Measurements from ENCODE around the gene TMEM43.
A peak's percentile ranks its signal among the peaks of the same experiment; 100 is the strongest.

Gene TMEM43

GRCh38 chr3:14124223-14124614 lies 633 bp upstream of the TMEM43 start (continued):
- TF ChIP-seq ZBTB26 (tag by site-specific recombination; optimal IDR thresholded peaks at IDR 0.05) (peak; percentile 63), ZNF18 (tag by site-specific recombination; IDR thresholded peaks at IDR 0.05) (no peak), ZBTB10 (tag by site-specific recombination; IDR thresholded peaks at IDR 0.05) (0 out of 2 replicates have a peak, but pooled peaks have one; percentile 34), ZNF785 (tag by site-specific recombination; IDR thresholded peaks at IDR 0.05) (no peak), ZNF174 (tag by site-specific recombination; IDR thresholded peaks at IDR 0.05) (0 out of 2 replicates have a peak, but pooled peaks have one; percentile 78)

GRCh38 chr3:14125193-14126016 lies 553 bp downstream of the TMEM43 start:
- Histone ChIP-seq H3K27ac (ENCODE audit: extremely low read depth, low read depth, low read length) (peak overlapping the region; percentile 68), H3K9me3 (ENCODE audit: control insufficient read depth, insufficient read depth, low read depth, low read length) (no peaks in the 10 kb centered on the region), H3K36me3 (ENCODE audit: control insufficient read depth in 2 of 2, insufficient read depth in 1 of 2, low read length in 2 of 2) (peaks cover 18 to 62% of the 10 kb centered on the region in 2 experiments), H3K4me3 (ENCODE audit: low read depth, low read length) (peak overlapping the region; percentile 63), H3K4me1 (ENCODE audit: control insufficient read depth, insufficient read depth, low read length) (peaks cover 4% of the 10 kb centered on the region)
- CTCF ChIA-PET, result interaction anchor here (0.6 to 2.9 kb wide), 7 partner anchors 20 to 751 kb away, joined by 3 to 13 read pairs (median 3); no protein-coding TSS in a partner anchor
- POLR2A ChIA-PET, result interaction anchor here (0.7 to 2.1 kb wide), 13 partner anchors 11 to 526 kb away, joined by 3 to 32 read pairs (median 5); partner anchors contain the start of genes CCDC174, LSM3 and XPC
- TF ChIP-seq GLI4 (tag by site-specific recombination; IDR thresholded peaks at IDR 0.05), result no peak
- no peak for TF ChIP-seq ZNF624 (tag by site-specific recombination; IDR thresholded peaks at IDR 0.05)
- TF ChIP-seq ZNF426 (tag by site-specific recombination; IDR thresholded peaks at IDR 0.05), result no peak
- peak; percentile 87 for TF ChIP-seq GLIS1 (tag by site-specific recombination; IDR thresholded peaks at IDR 0.05)
- peak; percentile 62 for TF ChIP-seq SP2 (tag by site-specific recombination; IDR thresholded peaks at IDR 0.05)
- TF ChIP-seq OVOL3 (tag by site-specific recombination; IDR thresholded peaks at IDR 0.05), result no peak
- TF ChIP-seq ZNF518A (tag by site-specific recombination; conservative IDR thresholded peaks at IDR 0.05; ENCODE audit: low read depth), result no peak; the same call in 1 of the 2 replicates
- no peak for TF ChIP-seq ZNF350 (tag by site-specific recombination; IDR thresholded peaks at IDR 0.05)
- TF ChIP-seq ZNF26 (tag by site-specific recombination; IDR thresholded peaks at IDR 0.05), result no peak
- no peak for TF ChIP-seq ZNF223 (tag by site-specific recombination; IDR thresholded peaks at IDR 0.05)
- TF ChIP-seq ZNF362 (tag by site-specific recombination; IDR thresholded peaks at IDR 0.05), result no peak
- peak; percentile 74; the same call in 1 of the 2 replicates for TF ChIP-seq ZBTB48 (tag by site-specific recombination; IDR thresholded peaks at IDR 0.05)
- TF ChIP-seq GLIS2 (tag by site-specific recombination; IDR thresholded peaks at IDR 0.05), result peak; percentile 52
- no peak for TF ChIP-seq YY1 (tag by site-specific recombination; IDR thresholded peaks at IDR 0.05)
- no peak for TF ChIP-seq ZNF138 (tag by site-specific recombination; IDR thresholded peaks at IDR 0.05; ENCODE audit: borderline replicate concordance)
- TF ChIP-seq ZNF121 (tag by site-specific recombination; IDR thresholded peaks at IDR 0.05), result no peak
